ENCODE measurements around the gene ITSN2. TPM values are rescaled to one million over a fixed set of nuclear protein-coding genes. Genes with fewer than 3 reads are reported as not detected.
A peak's percentile ranks its signal among the peaks of the same experiment; 100 is the strongest.

Gene ITSN2
- total RNA-seq, 1 experiment from 2014 or later: 22.6 TPM

DNA sequence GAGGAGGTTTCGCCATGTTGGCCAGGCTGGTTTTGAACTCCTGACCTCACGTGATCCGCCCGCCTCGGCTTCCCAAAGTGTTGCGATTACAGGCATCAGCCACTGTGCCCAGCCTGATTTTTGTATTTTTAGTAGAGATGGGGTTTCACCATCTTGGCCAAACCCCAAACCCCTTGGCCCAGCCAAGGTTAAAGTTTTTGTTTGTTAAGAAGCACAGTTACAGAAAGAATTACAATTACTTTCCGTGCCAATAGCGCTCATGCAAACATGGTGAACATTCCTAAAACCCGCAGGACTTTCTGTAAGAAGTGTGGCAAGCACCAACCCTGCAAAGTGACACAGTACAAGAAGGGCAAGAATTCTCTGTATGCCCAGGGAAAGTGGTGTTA lies 26.1 kb downstream of the ITSN2 start:
- DNase-seq (ENCODE audit: low read depth): no peak

DNA sequence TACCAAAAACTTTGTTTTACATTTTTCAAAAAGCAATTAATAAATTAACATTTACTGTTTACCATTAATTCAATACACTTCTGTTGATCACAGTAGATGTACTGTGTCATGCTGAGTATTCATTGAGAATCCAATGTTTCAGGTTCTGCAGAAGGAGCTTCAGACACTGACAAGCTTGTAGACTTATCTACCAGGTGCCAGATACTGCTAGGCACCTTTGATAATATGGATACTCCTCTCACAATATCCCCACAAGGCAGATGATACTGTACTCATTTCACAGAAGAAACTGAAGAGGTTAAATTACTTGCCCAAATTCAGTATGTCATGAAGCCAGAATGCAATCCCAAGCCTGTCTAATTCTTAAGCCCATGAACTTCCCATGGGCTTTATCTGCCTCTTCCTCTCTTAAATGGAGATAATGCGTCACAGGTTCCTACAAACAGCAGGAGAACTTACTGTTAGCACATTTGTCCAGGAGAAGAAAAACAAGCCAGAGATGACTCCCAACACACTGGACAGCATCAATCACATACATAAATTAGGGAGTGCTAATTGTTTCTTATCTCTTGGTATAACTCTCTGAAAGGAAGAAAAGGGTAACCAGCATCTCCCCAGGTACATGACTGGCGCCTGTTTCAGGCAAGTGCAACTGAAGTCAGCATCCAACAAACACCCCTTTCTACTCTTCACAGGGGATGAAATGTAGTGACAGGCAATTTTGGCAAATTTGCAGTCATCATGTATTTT lies 27.4 kb downstream of the ITSN2 start:
- DNase-seq (ENCODE audit: low read depth): no peak

DNA sequence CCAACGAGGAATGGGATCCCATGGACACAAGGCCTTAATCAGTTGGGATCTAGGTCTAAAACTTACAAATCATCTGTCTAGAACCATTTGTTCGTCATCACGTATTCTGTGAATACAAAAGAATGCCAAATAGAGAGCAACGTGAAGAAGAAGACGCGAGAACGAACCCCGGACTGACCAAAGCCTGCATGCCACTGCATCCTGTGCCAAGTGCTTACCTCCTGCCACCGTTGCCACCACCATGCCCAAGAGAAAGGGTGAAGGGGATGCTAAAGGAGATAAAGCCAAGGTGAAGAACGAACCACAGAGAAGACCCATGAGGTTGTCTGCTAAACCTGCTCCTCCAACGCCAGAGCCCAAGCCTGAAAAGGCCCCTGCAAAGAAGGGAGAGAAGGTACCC lies 30.2 kb downstream of the ITSN2 start:
- DNase-seq (ENCODE audit: low read depth): no peak

DNA sequence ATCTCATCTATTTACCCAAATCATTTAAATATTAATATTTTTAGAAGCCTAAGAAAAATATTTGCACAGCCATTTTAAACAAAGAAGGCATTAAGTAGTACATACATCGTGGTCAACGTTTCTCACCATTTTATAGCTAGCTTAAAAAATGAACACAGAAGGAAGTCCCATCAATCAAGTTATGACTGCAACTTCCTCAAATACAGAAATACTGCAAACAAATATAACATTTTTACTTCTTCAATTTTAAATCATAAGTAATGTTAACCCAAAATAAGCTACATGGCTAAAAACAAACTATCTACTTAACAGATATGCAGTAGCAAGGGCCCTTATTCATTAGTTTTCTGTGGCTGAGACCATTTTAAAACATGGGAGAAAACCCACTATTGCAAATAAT lies 30.6 kb downstream of the ITSN2 start:
- DNase-seq (ENCODE audit: low read depth): no peak

DNA sequence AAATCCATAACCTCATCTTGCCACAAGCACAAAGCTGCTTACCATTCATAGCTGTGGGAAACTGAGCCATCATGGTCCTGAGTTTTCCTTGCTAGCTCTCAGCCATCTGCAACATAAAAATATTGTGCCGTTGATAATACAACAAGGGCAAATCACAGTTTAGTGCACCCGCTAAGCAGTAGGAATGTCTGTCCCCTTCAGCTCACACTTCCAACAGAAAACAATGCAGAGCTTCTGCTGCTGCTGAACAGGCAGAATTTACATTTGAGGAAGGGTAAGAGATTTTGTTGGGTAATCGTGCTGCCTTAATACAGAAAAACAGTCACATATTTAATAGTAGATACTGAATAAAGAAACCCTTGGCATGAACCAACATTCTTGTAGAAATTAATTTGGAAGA lies 32.3 kb downstream of the ITSN2 start:
- DNase-seq (ENCODE audit: low read depth): no peak

DNA sequence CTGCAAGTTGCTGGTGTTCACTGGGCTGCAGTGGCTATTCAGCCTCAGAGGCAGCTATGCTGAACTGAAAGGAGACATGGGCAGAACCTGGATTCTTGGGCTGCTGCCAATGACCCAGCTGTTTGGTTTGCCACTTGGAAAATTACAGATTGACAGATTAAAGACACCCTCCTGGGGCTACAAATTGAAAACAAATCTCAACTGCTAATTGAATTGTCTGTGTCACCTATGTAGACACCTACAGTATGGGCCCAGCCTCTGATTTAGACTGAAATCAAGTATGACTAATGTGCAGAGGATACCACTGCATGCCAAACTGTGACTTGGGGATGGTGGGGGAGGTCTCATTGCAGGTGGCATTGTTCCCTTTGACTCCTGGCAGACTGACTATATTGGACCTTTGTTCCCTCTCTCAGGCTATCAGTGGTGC lies 42.8 kb downstream of the ITSN2 start:
- DNase-seq (ENCODE audit: low read depth): peak; percentile 6

DNA sequence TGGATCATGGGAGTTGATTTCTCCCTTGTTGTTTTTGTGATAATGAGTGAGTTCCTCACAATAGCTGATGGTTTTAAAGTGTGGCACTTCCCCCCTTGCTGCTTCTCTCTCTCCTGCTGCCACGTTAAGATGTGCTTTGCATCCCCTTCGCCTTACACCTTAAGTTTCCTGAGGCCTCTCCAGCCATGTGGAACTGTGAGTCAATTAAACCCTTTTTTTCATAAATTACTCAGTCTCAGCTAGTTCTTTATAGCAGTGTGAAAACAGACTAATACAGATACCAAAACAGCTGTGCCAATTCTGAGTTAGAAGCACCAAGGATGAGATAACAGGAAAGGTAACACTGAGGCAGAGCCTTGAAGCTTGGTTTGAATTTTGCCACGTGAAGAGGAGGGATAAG lies 44.7 kb downstream of the ITSN2 start:
- DNase-seq (ENCODE audit: low read depth): no peak

DNA sequence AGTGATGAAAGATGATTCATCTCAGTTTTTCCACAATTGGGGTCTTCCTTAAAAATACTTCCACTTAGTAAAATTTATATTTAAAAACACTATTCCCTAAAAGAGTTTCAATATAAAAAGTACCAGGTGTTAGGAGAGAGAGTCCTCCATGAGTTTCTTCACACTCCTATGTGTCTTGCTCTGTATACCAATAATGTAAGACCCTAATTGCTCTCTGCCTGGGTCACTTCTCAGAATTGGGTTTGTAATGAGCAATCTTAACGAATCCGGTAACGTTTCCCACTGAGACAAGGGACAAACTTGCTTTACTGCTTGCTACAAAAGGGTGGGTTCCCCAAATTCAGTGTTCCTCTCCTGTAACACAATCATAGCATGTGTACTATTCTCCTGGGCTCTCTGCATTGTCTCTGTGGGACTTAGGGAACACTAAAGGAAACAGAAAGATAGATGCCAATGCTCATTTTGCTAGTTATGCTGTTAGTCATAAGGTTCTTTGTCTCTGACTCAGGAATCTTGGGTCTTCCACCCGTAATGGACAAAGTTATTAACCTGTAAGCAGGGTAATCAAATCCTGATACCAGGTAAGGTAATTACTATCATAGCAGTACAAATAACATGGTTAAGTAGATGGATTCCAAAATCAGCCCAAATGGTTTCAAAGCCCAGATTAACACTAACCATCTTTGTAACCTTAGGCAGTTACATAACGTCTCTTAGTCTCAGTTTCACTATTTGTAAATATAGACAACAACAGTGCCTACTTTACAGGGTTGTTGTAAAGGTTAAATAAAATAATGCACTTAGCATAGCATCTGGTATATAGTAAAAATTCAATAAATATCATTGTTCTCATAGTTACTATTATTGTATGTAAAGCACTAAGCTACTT lies 46.3 kb downstream of the ITSN2 start:
- no peak for DNase-seq (ENCODE audit: low read depth)

DNA sequence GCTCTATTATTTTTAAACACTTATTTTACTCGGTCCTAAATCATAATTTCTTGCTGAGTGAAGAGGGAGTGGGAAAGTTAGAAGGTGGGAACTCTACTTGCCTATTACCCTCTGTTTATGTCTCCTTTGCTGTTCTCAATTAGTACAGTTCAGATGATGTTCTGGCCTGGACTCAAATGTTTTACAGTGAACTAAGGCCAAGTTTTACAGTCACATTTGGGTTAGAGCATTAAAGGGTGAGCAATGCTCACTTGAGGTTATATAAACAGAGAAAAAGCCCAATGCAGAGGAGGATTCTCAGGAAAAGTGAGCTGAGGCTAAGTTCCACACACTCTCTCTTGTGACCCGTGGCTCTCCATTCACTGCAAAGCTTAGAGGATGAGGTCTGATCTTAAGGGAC lies 52.4 kb downstream of the ITSN2 start:
- DNase-seq (ENCODE audit: low read depth): no peak

DNA sequence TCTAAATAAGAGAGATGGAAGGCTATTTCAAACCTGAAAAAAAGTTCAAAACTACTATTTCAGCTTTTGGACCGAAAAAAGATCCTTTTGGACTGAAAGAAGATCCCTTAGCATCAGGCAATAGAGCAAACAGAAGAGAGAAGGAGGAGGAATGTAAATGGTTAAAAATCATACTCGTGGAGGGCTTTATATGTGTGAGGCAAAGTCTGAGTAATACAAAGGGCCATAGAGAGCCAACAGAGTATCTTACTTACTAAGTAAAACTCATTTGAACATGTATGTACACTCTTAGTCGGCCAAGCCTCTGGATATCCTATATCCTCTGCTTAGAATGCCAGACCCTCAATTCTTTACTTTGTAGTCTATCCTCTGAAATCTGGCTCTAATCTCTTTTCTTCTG lies 55.7 kb downstream of the ITSN2 start:
- no peak for DNase-seq (ENCODE audit: low read depth)

DNA sequence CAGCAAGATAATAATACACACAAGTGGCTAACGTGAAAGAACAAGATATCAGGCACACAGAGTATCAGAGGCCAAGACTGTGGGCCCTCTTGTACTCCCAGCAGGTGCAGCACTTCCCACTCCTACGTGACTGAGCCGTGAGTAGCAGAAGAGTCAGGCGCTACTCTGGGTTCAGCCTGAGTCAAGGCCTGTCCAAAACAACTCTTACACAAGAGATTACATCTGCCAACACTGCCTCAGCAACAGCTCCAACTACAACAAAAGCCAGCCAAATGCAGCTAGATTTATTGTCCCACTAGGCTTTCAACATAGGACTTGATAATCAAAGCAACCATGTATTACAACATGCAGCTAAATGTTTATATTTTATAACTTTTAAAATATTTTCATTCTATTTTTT lies 56.2 kb downstream of the ITSN2 start:
- no peak for DNase-seq (ENCODE audit: low read depth)

DNA sequence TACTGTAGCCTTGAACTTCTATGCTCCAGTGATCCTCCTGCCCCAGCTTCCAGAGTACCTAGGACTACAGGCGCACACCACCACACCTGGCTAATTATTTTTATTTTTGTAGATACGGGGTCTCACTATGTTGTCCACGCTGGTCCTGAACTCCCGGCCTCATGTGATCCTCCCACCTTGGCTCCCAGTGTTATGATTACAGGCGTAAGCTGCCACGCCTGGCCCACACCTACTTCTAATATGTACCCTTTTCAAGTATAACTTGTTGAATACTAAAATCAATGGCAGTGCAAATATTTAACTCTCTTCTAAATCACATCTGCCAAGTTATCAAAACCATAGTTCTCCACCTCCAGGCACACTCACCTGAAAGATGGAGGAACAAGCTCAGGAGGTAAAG lies 58.7 kb downstream of the ITSN2 start:
- DNase-seq (ENCODE audit: low read depth): no peak

DNA sequence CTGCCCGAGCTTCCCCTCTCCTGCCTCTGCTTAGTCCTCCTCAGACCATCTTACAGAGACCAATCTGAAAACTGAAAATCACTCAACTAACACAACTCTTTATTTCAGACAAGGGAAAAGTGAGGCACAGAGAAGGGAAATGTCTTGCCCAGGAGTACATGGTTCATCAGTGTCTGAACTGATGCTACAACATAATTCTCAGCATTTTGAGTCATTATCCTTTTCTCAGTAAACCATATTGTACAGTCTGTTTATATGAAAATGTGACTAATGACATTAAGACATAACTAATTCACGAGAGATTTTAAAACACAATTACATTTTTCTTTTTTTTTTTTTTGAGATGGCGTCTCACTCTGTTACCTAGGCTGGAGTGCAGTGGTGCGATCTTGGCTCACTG lies 62.7 kb downstream of the ITSN2 start:
- DNase-seq (ENCODE audit: low read depth): no peak

DNA sequence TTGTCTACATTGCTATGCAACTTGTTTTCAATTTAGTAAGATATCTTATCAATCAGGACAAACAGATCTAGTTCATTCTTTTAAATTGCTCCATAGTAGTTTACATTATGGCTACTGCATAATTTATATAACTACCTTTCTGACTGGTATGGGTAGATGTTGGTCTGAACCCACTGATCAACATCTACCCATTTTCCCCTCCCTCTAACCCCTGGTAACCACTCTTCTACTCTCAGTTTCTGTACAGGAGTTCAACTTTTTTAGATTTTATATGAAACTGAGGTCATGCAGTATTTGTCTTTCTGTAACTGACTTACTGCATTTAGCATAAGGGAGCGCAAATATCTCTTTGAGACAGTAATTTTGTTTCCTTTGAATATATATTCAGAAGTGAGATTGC lies 73.2 kb downstream of the ITSN2 start:
- no peak for DNase-seq (ENCODE audit: low read depth)

DNA sequence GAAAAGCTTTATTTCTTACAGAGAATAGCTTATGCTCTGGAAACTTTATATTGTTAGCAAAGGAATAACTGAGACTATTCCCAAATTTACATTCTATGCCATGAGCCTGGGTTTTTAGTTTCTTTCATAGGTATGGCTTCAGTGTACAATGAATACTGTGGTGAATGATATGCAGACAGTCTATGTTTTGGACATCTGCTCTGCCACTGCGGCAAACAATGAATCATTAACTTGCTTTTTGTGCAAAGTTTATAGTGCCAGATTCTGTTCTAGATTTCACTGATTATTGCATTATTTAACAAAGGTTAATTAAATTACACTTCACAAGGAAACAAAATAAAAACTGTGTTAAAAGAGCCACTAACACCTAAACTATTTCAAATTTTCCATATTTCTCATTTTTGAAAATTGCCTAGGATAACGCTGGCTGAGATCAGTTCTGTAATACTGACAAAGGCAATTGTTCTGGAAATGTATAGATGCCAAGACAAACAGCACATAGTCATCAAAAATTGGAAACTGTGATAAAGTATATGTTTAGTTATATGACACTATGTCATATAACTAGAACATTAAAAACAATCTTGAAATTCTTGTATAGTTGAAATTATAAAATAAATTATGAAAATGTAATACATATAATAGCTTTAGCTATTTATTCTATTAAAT lies 74.7 kb downstream of the ITSN2 start:
- DNase-seq (ENCODE audit: low read depth): no peak

DNA sequence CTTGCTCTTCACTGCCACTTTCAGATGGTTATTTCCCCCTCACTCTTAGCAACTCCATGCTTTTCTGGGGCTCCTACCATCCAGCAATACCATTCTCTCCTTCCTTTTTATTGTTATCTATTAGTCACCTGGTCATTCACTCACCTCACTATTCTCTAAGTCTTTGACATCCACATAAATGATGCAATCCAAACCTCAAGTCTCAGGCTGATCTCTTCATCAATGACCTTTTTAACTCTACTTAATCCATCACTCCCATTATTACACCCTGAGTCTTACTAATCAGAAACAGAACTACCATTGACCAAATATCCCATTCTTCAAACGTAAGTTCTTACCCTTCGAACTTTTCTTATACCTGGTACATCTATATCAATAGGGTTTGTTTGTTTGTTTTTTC lies 79.7 kb downstream of the ITSN2 start:
- no peak for DNase-seq (ENCODE audit: low read depth)

DNA sequence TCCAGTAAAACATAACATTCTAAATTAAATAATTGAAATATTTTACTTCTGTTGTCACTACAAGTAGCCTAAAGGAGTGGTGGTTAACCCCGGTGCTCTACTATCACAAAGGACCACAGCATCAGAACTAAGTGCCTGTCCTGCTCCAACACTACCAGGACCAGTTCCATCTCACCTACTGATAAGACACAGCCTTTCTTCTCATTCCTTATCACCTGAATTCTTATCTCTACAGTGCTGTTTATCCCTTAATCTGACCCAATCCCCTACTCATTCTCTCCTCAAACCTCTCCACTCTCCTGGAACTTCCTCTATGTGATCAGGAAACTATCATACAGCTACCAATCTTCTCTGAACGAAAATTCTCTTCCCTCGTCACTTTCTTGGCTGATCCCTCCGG lies 80.2 kb downstream of the ITSN2 start:
- no peak for DNase-seq (ENCODE audit: low read depth)

DNA sequence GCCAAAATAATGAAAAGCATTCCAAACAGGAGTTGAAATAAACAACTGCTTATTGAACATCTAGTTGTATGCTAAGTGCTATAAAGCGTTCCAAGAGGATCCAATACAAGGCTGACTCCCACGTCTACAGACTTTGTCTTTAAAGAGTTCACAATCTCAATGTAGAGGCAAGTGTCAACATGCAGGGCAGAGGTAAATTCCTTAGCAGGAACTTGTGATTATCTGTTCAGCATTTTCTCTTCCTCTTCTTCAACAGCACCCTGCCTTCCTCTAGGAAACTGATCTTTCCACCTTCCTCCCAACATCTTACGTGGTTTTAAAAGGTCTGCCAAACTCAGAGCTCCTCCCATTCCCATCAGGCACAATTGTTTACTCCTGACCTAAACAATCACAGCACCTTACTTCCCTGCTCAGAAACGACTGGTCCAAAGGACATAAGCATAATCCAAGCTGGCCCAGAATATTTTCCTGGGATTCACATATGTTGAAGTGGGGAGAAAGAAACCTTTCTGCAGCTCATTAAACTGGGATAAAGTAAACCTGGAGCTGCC lies 83.9 kb downstream of the ITSN2 start:
- no peak for DNase-seq (ENCODE audit: low read depth)

DNA sequence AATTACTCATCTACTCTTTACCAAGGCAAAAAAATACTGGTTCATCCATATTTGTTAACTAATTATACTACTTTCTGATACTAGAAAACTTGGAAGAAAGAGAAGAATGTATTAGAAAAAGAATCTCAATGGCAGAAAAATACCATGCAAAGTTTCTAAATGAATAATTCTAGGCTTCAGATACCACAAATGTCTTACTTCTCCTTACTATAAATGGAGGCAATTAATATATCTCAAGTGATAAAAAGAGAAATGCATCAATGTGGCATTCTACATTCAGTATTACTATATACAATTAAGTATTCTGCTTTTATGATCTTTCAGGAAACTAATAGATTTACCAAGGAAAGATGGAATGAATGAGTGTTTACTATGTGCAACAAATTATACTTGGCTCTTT lies 85.5 kb downstream of the ITSN2 start:
- no peak for DNase-seq (ENCODE audit: low read depth)

DNA sequence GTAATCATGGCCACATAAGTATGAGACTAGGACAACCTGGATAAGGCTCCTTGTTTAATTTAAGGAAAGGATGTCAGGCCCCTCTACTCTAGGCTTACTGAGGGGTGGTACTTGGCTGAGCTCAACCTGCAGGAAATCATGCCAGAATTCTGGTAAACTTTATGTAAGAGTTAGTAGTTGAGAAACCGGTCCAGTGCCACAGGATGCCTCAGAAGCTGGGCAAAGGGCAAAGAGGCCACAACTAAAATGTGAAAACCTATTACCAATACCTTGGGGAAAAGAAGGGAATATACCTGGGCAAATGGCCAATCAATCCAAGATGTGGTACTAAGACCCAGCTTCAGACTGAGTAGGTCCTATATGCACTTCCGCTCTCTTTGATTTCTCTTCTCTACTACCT lies 86.7 kb downstream of the ITSN2 start:
- no peak for DNase-seq (ENCODE audit: low read depth)

DNA sequence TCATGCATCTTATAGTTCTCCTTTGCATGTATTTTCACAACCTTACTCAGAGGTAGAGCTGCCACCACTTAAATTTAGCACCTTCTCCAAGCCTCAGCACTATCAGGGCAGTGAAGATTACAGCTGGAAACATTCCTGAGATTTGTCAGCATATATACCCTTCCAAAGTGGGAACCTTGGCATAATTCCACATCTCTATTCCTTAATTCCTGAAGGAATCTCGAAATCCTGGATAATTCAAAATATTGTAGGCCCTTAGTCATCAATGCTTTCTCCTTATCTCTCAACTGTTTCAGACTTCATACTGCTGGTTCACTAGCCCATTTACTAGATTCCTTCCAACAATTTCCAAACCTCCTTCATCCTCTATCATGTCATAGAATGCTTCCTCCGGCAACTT lies 87.4 kb downstream of the ITSN2 start:
- DNase-seq (ENCODE audit: low read depth): no peak

DNA sequence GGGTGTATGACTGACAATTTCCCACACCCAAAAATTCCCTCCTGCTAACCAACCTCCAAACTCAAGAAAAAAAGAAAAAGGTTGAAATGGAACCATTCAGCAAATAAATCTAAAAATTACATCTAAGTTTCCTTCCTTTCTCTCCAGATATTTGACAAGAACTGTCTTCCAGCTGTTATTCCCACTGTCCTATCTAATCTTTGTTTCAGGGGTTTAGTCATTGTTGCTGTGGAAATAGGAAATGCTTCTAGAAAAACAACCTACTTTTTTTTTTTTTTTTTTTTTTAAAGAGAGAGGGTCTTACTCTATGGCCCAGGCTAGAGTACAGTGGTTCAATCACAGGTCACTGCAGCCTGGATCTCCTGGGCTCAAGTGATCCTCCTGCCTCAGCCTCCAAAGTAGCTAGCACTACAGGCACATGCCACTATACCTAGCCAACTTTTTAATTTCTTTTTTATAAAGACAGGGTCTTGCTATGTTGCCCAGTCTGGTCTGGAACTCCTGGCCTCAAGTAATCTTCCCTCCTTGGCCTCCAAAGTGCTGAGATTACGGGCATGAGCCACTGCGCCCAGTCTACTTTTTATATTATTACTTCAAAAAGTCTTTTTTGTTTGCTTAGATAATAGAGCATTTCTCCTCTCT lies 88.1 kb downstream of the ITSN2 start:
- DNase-seq (ENCODE audit: low read depth): no peak
